GM19397 (cell line): ENCODE results near the gene CDC34.

Source experiments
- ATAC-seq: cut with Tn5 transposase; IDR thresholded peaks from one replicate; pipeline ENCODE4 v1.9.1; 2021; ENCODE audit warnings: mild to moderate bottlenecking, moderate library complexity; ENCODE audit not compliant: unreplicated experiment

Gene CDC34

GRCh38 chr19:497491-497868, 34.1 kb upstream of the CDC34 start:
- ATAC-seq, result no peak

DNA sequence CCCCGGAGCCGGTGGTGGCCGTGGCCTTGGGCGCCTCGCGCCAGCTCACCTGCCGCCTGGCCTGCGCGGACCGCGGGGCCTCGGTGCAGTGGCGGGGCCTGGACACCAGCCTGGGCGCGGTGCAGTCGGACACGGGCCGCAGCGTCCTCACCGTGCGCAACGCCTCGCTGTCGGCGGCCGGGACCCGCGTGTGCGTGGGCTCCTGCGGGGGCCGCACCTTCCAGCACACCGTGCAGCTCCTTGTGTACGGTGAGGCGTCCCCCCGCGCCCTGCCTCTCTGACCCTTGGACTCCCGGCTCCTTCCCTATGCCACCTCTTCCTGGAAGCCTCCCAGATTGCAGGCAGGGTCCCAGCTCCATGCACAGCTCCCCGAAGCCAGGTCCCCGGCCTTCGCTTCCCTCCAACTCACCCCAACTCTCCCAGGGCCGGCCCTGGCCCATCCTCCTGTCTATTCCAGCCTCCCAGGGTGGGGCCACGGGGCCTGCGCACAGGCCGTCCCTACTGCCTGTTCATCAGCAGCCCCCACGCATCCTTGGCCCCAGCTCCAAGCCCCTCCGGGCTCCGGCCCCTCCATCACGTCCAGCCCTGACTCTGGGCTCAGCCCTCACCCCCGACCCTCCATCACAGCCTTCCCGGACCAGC, 33.6 kb upstream of the CDC34 start:
- no peak for ATAC-seq

DNA sequence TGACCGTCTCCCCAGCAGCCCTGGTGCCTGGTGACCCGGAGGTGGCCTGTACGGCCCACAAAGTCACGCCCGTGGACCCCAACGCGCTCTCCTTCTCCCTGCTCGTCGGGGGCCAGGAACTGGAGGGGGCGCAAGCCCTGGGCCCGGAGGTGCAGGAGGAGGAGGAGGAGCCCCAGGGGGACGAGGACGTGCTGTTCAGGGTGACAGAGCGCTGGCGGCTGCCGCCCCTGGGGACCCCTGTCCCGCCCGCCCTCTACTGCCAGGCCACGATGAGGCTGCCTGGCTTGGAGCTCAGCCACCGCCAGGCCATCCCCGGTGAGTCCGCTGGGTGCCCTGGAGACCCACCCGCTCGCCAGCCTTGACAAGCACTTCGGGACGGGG, 33.1 kb upstream of the CDC34 start:
- no peak for ATAC-seq

GRCh38 chr19:498977-499623, 32.5 kb upstream of the CDC34 start:
- no peak for ATAC-seq

DNA sequence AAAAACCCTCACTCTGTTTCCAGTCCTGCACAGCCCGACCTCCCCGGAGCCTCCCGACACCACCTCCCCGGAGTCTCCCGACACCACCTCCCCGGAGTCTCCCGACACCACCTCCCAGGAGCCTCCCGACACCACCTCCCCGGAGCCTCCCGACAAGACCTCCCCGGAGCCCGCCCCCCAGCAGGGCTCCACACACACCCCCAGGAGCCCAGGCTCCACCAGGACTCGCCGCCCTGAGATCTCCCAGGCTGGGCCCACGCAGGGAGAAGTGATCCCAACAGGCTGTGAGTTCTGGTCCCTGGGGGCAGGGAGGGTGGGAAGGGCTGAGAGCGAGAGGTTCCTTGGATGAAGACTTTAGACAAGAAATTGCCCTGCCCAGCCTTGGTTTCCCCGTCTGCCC, 29.9 kb upstream of the CDC34 start:
- ATAC-seq, result no peak

GRCh38 chr19:504616-505015, 26.9 kb upstream of the CDC34 start:
- no peak for ATAC-seq

GRCh38 chr19:506404-507285, 24.9 kb upstream of the CDC34 start:
- ATAC-seq, result peak; percentile 63

DNA sequence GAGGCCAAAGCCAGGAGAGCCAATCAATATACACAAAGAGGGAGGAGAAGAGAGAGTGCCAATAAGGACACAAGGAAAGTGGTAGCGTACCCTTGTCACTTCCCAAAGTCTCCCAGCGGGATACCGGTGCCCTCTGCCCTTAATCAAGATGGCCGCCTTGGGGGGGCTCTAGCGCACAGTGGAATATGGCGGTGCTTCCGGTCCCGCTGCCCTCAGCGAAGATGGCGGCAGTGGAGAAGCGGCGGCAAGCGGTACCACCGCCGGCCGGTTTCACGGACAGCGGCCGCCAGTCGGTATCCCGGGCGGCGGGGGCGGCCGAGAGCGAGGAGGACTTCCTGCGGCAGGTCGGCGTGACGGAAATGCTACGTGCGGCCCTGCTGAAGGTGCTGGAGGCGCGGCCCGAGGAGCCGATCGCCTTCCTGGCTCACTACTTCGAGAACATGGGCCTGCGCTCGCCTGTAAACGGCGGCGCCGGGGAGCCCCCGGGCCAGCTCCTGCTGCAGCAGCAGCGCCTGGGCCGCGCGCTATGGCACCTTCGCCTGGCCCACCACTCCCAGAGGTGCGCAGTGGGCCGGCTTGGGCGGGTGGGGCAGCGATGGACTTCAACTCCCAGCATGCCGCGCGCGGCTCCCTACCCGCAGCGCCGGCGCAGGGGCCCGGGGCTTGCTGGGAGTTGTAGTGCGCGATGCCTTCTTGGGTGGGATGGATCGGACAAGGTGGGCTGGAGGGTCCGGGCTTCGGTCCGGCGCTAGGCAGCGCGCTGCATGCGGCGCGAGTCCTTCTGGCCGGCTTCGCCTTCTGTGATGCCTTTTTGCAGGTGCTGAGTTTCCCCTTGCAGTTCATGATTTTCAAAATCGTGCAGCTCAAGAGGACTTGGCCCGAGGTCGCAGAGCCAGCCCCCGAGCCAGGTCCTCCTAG, 24.0 kb upstream of the CDC34 start, which contains the start of gene TPGS1:
Gene TPGS1, plus strand, starts transcription at position 212 of the 918 bp plus-strand sequence. Its CDS starts 10 bp downstream, at position 222.
- ATAC-seq, result peak; percentile 56

GRCh38 chr19:508204-509150, 23.1 kb upstream of the CDC34 start:
- no peak for ATAC-seq

DNA sequence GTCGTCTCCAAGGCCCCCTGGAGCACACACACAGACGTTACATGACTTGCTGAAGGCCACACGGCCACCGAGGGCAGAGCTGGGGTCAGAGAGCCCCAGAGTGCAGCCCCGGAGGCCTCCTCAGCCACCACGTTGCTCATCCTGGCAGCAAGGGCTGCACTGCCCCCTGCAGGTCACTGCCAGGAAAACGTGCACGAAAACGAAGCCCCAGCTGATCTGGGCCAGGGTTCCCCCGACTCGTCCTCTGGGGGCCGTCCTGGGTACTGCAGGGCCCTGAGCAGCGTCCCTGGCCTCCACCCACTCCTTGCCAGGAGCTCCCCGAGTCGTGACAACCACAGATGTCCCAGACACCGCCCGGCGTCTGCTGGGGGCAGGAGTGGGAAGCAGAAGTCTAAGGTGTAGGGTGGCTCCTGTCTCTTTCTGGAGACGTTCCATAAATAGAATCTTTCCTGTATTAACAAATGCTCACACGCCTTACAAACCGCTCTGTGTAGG, 20.9 kb upstream of the CDC34 start:
- ATAC-seq, result no peak

GRCh38 chr19:511101-511851, 20.3 kb upstream of the CDC34 start:
- ATAC-seq, result no peak

DNA sequence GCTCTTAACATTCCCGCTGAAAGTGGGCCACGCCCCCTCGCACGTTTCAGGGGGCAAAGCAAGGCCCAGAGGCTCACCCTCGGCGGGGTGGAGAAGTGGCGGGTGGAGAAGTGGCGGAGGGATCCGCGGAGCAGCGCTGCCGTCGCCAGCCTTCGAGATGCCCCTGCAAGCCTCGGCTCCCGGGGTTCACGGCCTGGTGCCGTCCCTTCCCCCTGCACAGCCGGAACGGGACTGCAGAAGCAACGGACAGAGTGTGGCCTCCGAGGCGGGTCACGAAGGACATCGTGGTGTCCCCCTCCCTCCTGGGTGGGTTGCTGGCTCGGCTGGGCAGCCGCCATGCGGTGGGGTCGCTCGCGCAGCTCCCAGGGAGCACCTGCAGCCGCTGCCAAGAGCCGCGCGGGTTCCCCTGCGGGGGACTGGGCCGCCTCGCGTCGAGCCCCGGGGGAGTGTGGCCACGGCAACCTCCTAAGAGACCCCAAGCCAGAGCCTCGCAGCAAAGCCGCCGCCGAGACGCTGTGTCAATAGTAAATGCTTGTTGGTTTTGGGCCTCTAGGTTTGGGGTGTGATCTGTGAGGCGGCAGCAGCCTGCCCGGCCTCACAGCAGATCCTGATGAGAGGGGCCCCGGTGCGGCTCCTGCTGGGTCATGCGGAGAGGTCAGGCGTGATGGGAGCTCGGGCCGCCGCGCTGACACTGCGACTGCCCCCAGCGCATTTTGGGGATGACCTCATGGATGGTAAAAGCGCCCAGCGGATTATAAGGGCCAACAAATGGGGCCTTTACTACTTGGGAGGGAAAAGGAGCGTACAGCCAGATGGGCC, 18.8 kb upstream of the CDC34 start:
- no peak for ATAC-seq

GRCh38 chr19:513368-514165, 18.0 kb upstream of the CDC34 start:
- ATAC-seq, result no peak

DNA sequence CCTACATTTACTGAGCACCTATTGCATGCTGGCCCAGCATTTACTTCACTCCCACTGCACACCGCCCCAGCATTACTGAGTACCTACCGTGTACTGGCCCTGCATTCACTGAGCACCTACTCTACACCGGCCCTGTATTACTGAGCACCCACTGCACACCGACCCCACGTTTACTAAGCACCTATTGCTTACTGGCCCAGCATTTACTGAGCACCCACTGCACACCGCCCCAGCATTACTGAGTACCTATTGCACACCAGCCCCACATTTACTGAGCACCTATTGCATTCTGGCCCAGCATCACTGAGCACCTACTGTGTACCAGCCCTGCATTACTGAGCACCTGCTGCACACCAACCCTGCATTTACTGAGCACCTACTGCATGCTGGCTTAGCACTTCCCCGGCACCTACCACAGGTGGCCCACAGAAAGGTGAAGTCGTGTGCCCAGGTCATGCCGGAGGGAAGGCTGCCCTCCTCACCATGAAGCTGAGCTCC, 17.3 kb upstream of the CDC34 start:
- ATAC-seq, result no peak

GRCh38 chr19:517721-518597, 13.6 kb upstream of the CDC34 start:
- ATAC-seq, result no peak
